ENCODE data around the gene THAP12.

- TF ChIP-seq CTCF (optimal IDR thresholded peaks at IDR 0.05 in 1 of 3, IDR thresholded peaks at IDR 0.05 in 1 of 3, conservative IDR thresholded peaks at IDR 0.05 in 1 of 3; ENCODE audit: extremely low read depth in 1 of 3, insufficient read depth in 2 of 3, low read length in 3 of 3) (no peak), EZH2 (IDR thresholded peaks at IDR 0.05; ENCODE audit: low read length) (no peak)
Measured at GRCh38 chr11:76361374-76361773, 19.6 kb downstream of the THAP12 start.

Data from keratinocyte (primary cell).